GM12872 (cell line): Measurements from ENCODE around the gene BCAR3.

Source experiments
- CTCF ChIP-seq: IDR thresholded peaks from 3 replicates; pipeline ENCODE4 v1.5.1; 2011; ENCODE audit warnings: low read depth, mild to moderate bottlenecking, low read length, moderate library complexity; ENCODE audit not compliant: insufficient read depth

Gene BCAR3

GRCh38 chr1:93595743-93596142 is 85.9 kb downstream of the BCAR3 start:
- no peak for TF ChIP-seq CTCF

GRCh38 chr1:93595266-93595665 is 86.4 kb downstream of the BCAR3 start:
- TF ChIP-seq CTCF = no peak

GRCh38 chr1:93594603-93594880 is 87.1 kb downstream of the BCAR3 start:
- TF ChIP-seq CTCF = no peak

- TF ChIP-seq CTCF = no peak
Observed at GRCh38 chr1:93593854-93594602, 87.6 kb downstream of the BCAR3 start.

GRCh38 chr1:93592551-93592949 is 89.1 kb downstream of the BCAR3 start:
- no peak for TF ChIP-seq CTCF

GRCh38 chr1:93591676-93592550 is 89.7 kb downstream of the BCAR3 start:
- no peak for TF ChIP-seq CTCF

- TF ChIP-seq CTCF = no peak
Observed at GRCh38 chr1:93588955-93589354, 92.7 kb downstream of the BCAR3 start.
